Measurements from ENCODE around the gene PRICKLE4. TPM values are rescaled to one million over a fixed set of nuclear protein-coding genes. Genes with fewer than 3 reads are reported as not detected.

Gene PRICKLE4
- total RNA-seq, 1 experiment from 2014 or later: not detected

DNA sequence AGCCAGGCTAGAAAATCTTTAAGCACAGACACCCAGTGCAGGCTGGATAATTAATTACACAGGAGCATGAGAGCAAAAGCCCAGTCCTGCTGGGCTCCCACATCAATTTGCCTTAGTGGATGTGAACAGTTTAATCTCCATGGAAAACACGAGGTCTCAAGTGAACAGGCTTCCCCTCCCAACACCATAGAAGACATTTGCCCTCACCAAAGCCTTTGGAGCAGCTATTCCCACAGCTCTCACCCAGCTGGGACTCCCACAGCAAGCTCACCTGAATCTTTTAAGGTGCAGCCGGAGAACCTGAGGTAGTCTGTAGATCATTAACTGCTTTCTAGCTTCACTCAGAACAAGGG is 19.0 kb downstream of the PRICKLE4 start:
- no peak for TF ChIP-seq EZH2 (IDR thresholded peaks at IDR 0.05; ENCODE audit: borderline replicate concordance, low read depth, low read length, poor library complexity, severe bottlenecking)
- TF ChIP-seq, protein P1, sequence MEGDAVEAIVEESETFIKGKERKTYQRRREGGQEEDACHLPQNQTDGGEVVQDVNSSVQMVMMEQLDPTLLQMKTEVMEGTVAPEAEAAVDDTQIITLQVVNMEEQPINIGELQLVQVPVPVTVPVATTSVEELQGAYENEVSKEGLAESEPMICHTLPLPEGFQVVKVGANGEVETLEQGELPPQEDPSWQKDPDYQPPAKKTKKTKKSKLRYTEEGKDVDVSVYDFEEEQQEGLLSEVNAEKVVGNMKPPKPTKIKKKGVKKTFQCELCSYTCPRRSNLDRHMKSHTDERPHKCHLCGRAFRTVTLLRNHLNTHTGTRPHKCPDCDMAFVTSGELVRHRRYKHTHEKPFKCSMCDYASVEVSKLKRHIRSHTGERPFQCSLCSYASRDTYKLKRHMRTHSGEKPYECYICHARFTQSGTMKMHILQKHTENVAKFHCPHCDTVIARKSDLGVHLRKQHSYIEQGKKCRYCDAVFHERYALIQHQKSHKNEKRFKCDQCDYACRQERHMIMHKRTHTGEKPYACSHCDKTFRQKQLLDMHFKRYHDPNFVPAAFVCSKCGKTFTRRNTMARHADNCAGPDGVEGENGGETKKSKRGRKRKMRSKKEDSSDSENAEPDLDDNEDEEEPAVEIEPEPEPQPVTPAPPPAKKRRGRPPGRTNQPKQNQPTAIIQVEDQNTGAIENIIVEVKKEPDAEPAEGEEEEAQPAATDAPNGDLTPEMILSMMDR (conservative IDR thresholded peaks at IDR 0.05; ENCODE audit: low read depth, low read length): no peak
- ChIA-PET POLR2A (ENCODE audit: low non-redundant PET) (no interaction called here), CTCF (no interaction called here)
- intact Hi-C loops (cut with micrococcal nuclease; ENCODE audit: unreplicated experiment): no loop called here
- BruUV-seq (replicated peaks): no TSS peak
- no peaks in the 10 kb centered on the region for H3K36me3 ChIP-seq (ENCODE audit: insufficient read depth, low read length, poor library complexity, severe bottlenecking)
- H3K27ac ChIP-seq (ENCODE audit: low read depth, low read length, poor library complexity, severe bottlenecking): no peak overlapping the region
- no peaks in the 10 kb centered on the region for H3K9me3 ChIP-seq (ENCODE audit: low read depth, low read length, poor library complexity, severe bottlenecking)
- H3K4me3 ChIP-seq (ENCODE audit: low read depth, low read length, poor library complexity, severe bottlenecking): no peak overlapping the region
- H3K27me3 ChIP-seq (replicated peaks; ENCODE audit: insufficient read depth, low read depth, low read length, poor library complexity): no peaks in the 10 kb centered on the region
- H3K4me1 ChIP-seq (ENCODE audit: insufficient read depth, low read length, poor library complexity, severe bottlenecking): no peaks in the 10 kb centered on the region
- DNase-seq (ENCODE audit: low spot score): no peak

DNA sequence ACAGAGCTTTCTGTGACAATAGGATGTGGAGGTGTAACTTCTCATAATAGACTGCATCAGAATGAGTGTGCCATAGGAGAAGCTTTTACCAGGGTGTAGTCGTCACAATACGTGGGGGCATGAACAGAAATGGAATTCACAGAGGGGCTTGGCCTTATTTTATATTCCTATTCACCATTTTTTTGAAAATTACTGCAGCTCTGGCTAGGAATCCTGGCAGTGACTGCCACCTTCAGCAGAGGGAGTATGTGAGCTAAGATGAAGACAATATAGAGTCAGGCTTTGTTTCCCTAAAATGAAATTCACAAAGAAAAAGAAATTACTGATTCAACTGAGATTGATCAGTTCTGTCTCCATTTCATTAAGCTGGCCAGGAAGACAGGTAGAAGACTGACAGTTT is 20.8 kb downstream of the PRICKLE4 start:
- POLR2A ChIA-PET (ENCODE audit: low non-redundant PET): no interaction called here
- intact Hi-C loops (cut with micrococcal nuclease; ENCODE audit: unreplicated experiment): loop anchor here (1.0 kb wide), 1 partner anchor 243 kb away; no protein-coding TSS in a partner anchor
- H3K27me3 ChIP-seq (replicated peaks; ENCODE audit: insufficient read depth, low read depth, low read length, poor library complexity): no peaks in the 10 kb centered on the region

DNA sequence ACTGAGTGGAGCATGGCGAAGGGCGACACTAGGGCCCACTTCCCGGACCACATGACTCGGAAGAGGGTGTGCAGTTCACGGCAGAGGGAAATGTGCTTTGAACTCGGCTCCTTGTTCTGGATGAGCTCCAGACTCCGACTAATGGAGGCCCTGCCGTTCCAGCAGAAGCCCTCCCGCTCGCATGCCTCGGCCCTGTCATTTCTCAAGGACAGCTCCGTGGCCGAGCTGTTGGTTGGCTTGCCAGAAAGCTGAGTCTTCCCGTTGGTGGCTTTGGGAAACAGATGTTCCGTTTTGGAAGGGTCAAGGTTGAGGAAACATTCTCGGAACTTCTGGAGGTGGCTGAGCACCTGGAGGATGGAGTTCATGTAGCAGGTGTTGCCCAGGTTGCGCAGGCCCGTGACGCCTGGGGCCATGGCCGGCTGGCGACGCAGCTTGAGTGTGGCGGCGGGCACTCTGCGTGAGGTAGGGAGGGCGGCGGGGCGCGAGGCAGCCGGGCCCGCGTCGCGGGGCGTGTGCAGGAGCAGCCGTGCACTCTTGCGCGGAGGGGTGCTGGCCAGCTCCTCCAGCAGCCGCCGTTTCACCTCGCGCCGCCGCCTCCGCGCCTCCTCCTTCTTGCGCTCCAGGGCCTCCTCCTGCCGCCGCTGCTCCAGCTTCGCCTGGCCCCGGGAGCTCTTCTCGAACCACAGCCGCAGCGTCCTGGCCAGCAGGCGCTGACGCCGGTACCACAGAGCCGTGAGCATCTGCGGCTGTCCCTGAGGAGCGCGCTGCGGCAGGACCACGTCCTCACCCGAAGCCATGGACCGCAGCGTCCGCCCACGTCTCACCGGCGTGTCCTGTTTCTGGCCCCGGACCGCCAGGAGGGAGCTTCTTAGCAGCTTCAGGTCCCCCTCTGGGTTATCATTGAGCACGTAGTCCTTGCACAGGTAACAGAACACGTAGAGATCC is 25.5 kb downstream of the PRICKLE4 start:
- ChIA-PET POLR2A (ENCODE audit: low non-redundant PET) (no interaction called here), CTCF (no interaction called here)
- H3K4me1 ChIP-seq (ENCODE audit: insufficient read depth, low read length, poor library complexity, severe bottlenecking): no peaks in the 10 kb centered on the region
- no peaks in the 10 kb centered on the region for H3K36me3 ChIP-seq (ENCODE audit: insufficient read depth, low read length, poor library complexity, severe bottlenecking)
- no peak overlapping the region for H3K4me3 ChIP-seq (ENCODE audit: low read depth, low read length, poor library complexity, severe bottlenecking)
- BruUV-seq (replicated peaks): no TSS peak
- no peaks in the 10 kb centered on the region for H3K27me3 ChIP-seq (replicated peaks; ENCODE audit: insufficient read depth, low read depth, low read length, poor library complexity)
- H3K9me3 ChIP-seq (ENCODE audit: low read depth, low read length, poor library complexity, severe bottlenecking): no peaks in the 10 kb centered on the region
- intact Hi-C loops (cut with micrococcal nuclease; ENCODE audit: unreplicated experiment): no loop called here
- no peak overlapping the region for H3K27ac ChIP-seq (ENCODE audit: low read depth, low read length, poor library complexity, severe bottlenecking)
- TF ChIP-seq, protein P1 (conservative IDR thresholded peaks at IDR 0.05; ENCODE audit: low read depth, low read length): no peak
- no peak for TF ChIP-seq EZH2 (IDR thresholded peaks at IDR 0.05; ENCODE audit: borderline replicate concordance, low read depth, low read length, poor library complexity, severe bottlenecking)
- no peak for DNase-seq (ENCODE audit: low spot score)

More for the DNA sequence above, 20.8 kb downstream of the PRICKLE4 start:
- Histone ChIP-seq H3K9me3 (ENCODE audit: low read depth, low read length, poor library complexity, severe bottlenecking) (no peaks in the 10 kb centered on the region), H3K4me1 (ENCODE audit: insufficient read depth, low read length, poor library complexity, severe bottlenecking) (no peaks in the 10 kb centered on the region), H3K27ac (ENCODE audit: low read depth, low read length, poor library complexity, severe bottlenecking) (no peak overlapping the region), H3K4me3 (ENCODE audit: low read depth, low read length, poor library complexity, severe bottlenecking) (no peak overlapping the region), H3K36me3 (ENCODE audit: insufficient read depth, low read length, poor library complexity, severe bottlenecking) (no peaks in the 10 kb centered on the region)
- CTCF ChIA-PET: interaction anchor here (0.6 to 0.7 kb wide), 2 partner anchors 26 to 197 kb away, joined by 3 to 6 read pairs; no protein-coding TSS in a partner anchor
- no TSS peak for BruUV-seq (replicated peaks)
- TF ChIP-seq, protein P1 (conservative IDR thresholded peaks at IDR 0.05; ENCODE audit: low read depth, low read length): peak; percentile 49
- TF ChIP-seq EZH2 (IDR thresholded peaks at IDR 0.05; ENCODE audit: borderline replicate concordance, low read depth, low read length, poor library complexity, severe bottlenecking): no peak
- no peak for DNase-seq (ENCODE audit: low spot score)
